IMR-90 (cell line): ENCODE results near the gene LRRC9. TPM values are rescaled to one million over a fixed set of nuclear protein-coding genes. Genes with fewer than 3 reads are reported as not detected.

ENCODE experiments used
- ATAC-seq: fragments of 200-7000 bp; cut with Tn5 transposase; 2 replicates; pipeline ENCODE4 v1.9.1; 2020; ENCODE audit warnings: low read depth, mild to moderate bottlenecking, moderate library complexity
- BruUV-seq: library from RNA; stranded (reverse); fragments of 400-500 nt; replicated peaks from 2 replicates; lab custom pipeline; 2021; lab: Mats Ljungman, UMichigan
- CTCF ChIA-PET: fragments of 300-600 bp; formaldehyde crosslinking; extraction: SDS; loops from one replicate; lab custom pipeline; 2021; ENCODE audit warnings: antibody characterized with exemption; lab: Yijun Ruan, JAX
- POLR2A ChIA-PET: fragments of 300-600 bp; sonication (Branson Sonifier 250); formaldehyde crosslinking; loops from one replicate; lab custom pipeline; 2022; ENCODE audit warnings: antibody characterized with exemption; ENCODE audit not compliant: unreplicated experiment; lab: Charles Lee
- DNase-seq: peaks from one replicate; pipeline ENCODE4 v3.0.0; 2013
- H2AFZ ChIP-seq: replicated peaks from 2 replicates; pipeline ENCODE3; 2013; ENCODE audit warnings: low read length, mild to moderate bottlenecking; ENCODE audit not compliant: poor library complexity
- H2AK5ac ChIP-seq: 2 replicates; pipeline ENCODE4 v1.6.1; 2013; ENCODE audit warnings: low read depth, low read length, inconsistent platforms
- H2AK9ac ChIP-seq: replicated peaks from 2 replicates; pipeline ENCODE3; 2013; ENCODE audit warnings: mild to moderate bottlenecking, low read depth, low read length, moderate library complexity; ENCODE audit not compliant: poor library complexity
- H2BK120ac ChIP-seq: 2 replicates; pipeline ENCODE4 v1.6.1; 2013; ENCODE audit warnings: low read depth, low read length, inconsistent platforms
- H2BK15ac ChIP-seq: 3 replicates; pipeline ENCODE4 v1.6.1; 2013; ENCODE audit warnings: low read depth, low read length, inconsistent platforms
- H2BK20ac ChIP-seq: 2 replicates; pipeline ENCODE4 v1.6.1; 2013; ENCODE audit warnings: low read depth, mild to moderate bottlenecking, inconsistent platforms, low read length, moderate library complexity
- H2BK5ac ChIP-seq: 2 replicates; pipeline ENCODE4 v1.6.1; 2013; ENCODE audit warnings: mild to moderate bottlenecking, low read depth, low read length, inconsistent platforms; ENCODE audit not compliant: poor library complexity, severe bottlenecking
- H3K14ac ChIP-seq: replicated peaks from 2 replicates; pipeline ENCODE4 v1.6.1; 2013; ENCODE audit warnings: low read depth, low read length, inconsistent platforms
- H3K18ac ChIP-seq: 2 replicates; pipeline ENCODE4 v1.6.1; 2013; ENCODE audit warnings: low read depth, low read length, control low read depth
- H3K23ac ChIP-seq: 2 replicates; pipeline ENCODE4 v1.6.1; 2013; ENCODE audit warnings: low read depth, low read length, inconsistent platforms
- H3K27ac ChIP-seq: 2 replicates; pipeline ENCODE4 v1.5.1; 2013; ENCODE audit warnings: mild to moderate bottlenecking, control low read depth, low read length; ENCODE audit not compliant: insufficient read depth
- H3K27me3 ChIP-seq: 2 replicates; pipeline ENCODE4 v1.6.1; 2013; ENCODE audit warnings: low read length; ENCODE audit not compliant: control insufficient read depth, insufficient read depth
- H3K36me3 ChIP-seq: 2 replicates; pipeline ENCODE4 v1.6.1; 2013; ENCODE audit warnings: low read length, mixed read lengths; ENCODE audit not compliant: control insufficient read depth, insufficient read depth
- H3K4ac ChIP-seq: 2 replicates; pipeline ENCODE4 v1.6.1; 2013; ENCODE audit warnings: low read depth, low read length, inconsistent platforms
- H3K4me1 ChIP-seq: 2 replicates; pipeline ENCODE4 v1.6.1; 2013; ENCODE audit warnings: low read length, mixed read lengths; ENCODE audit not compliant: control insufficient read depth, insufficient read depth
- H3K4me2 ChIP-seq: 2 replicates; pipeline ENCODE4 v1.6.1; 2013; ENCODE audit warnings: low read depth, mild to moderate bottlenecking, control low read depth, low read length, moderate library complexity
- H3K4me3 ChIP-seq: 2 replicates; pipeline ENCODE4 v1.5.1; 2013; ENCODE audit warnings: low read depth, mild to moderate bottlenecking, control low read depth, low read length, moderate library complexity; ENCODE audit not compliant: insufficient read depth
- H3K56ac ChIP-seq: 2 replicates; pipeline ENCODE4 v1.6.1; 2013; ENCODE audit warnings: low read length, inconsistent platforms; ENCODE audit not compliant: insufficient read depth; ENCODE audit errors: extremely low read depth
- H3K79me1 ChIP-seq, 2 experiments: 2 replicates each; pipeline ENCODE4 v1.6.1; 2013; ENCODE audit warnings: low read length in 2 of 2, inconsistent platforms in 1 of 2, low read depth in 1 of 2
- H3K9ac ChIP-seq: 2 replicates; pipeline ENCODE4 v1.6.1; 2013; ENCODE audit warnings: low read depth, low read length, control low read depth
- H3K9me1 ChIP-seq: 2 replicates; pipeline ENCODE4 v1.6.1; 2013; ENCODE audit warnings: low read length, inconsistent platforms; ENCODE audit not compliant: insufficient read depth
- H3K9me3 ChIP-seq: 2 replicates; pipeline ENCODE4 v1.6.1; 2013; ENCODE audit warnings: low read length; ENCODE audit not compliant: control insufficient read depth, insufficient read depth
- H4K20me1 ChIP-seq: 2 replicates; pipeline ENCODE4 v1.6.1; 2013; ENCODE audit warnings: low read length, inconsistent platforms; ENCODE audit not compliant: insufficient read depth
- H4K5ac ChIP-seq: 2 replicates; pipeline ENCODE4 v1.6.1; 2013; ENCODE audit warnings: mild to moderate bottlenecking, low read depth, low read length, control low read depth
- H4K8ac ChIP-seq, 2 experiments: 2 replicates each; pipeline ENCODE4 v1.6.1; 2013; ENCODE audit warnings: low read depth in 2 of 2, low read length in 2 of 2, control low read depth in 1 of 2, inconsistent platforms in 1 of 2
- H4K91ac ChIP-seq: 2 replicates; pipeline ENCODE4 v1.6.1; 2013; ENCODE audit warnings: low read depth, low read length, inconsistent platforms; ENCODE audit not compliant: insufficient read depth
- BHLHE40 ChIP-seq: fragments of 150-350 bp; IDR thresholded peaks from 2 replicates; pipeline ENCODE4 v1.6.1; 2016; ENCODE audit warnings: mild to moderate bottlenecking, low read depth, low read length
- CEBPB ChIP-seq: IDR thresholded peaks from 2 replicates; pipeline ENCODE4 v1.6.1; 2012; ENCODE audit warnings: low read depth, low read length, improper control_type of control experiment
- CHD1 ChIP-seq: IDR thresholded peaks from 2 replicates; pipeline ENCODE4 v1.6.1; 2012; ENCODE audit warnings: low read depth, low read length, improper control_type of control experiment
- FOS ChIP-seq: fragments of 150-350 bp; IDR thresholded peaks from 2 replicates; pipeline ENCODE4 v1.6.1; 2016; ENCODE audit warnings: low read depth, low read length
- MAFK ChIP-seq: IDR thresholded peaks from 2 replicates; pipeline ENCODE4 v1.6.1; 2012; ENCODE audit warnings: low read depth, low read length, improper control_type of control experiment
- MAZ ChIP-seq: IDR thresholded peaks from 2 replicates; pipeline ENCODE4 v1.6.1; 2012; ENCODE audit warnings: low read depth, mild to moderate bottlenecking, low read length, improper control_type of control experiment, moderate library complexity, borderline replicate concordance
- MXI1 ChIP-seq: IDR thresholded peaks from 2 replicates; pipeline ENCODE4 v1.6.1; 2012; ENCODE audit warnings: low read depth, mild to moderate bottlenecking, low read length, moderate library complexity, borderline replicate concordance
- NFE2L2 ChIP-seq: fragments of 150-350 bp; IDR thresholded peaks from 2 replicates; pipeline ENCODE4 v1.6.1; 2016; ENCODE audit warnings: low read depth, mild to moderate bottlenecking, low read length
- POLR2A ChIP-seq: IDR thresholded peaks from 2 replicates; pipeline ENCODE4 v1.6.1; 2012; ENCODE audit warnings: mild to moderate bottlenecking, low read depth, low read length
- RAD21 ChIP-seq: IDR thresholded peaks from 2 replicates; pipeline ENCODE4 v1.6.1; 2012; ENCODE audit warnings: low read length, improper control_type of control experiment
- RFX5 ChIP-seq: IDR thresholded peaks from 2 replicates; pipeline ENCODE4 v1.8.0; 2012; ENCODE audit warnings: low read depth, mild to moderate bottlenecking, low read length, moderate library complexity
- SMC3 ChIP-seq: fragments of 150-350 bp; IDR thresholded peaks from 2 replicates; pipeline ENCODE4 v1.6.1; 2016; ENCODE audit warnings: low read depth, mild to moderate bottlenecking, antibody characterized with exemption, low read length, moderate library complexity
- dilution Hi-C: fragments of 300-500 bp; cut with HindIII; formaldehyde crosslinking; loops from one replicate; pipeline ENCODE4 v1.14.3; 2018; ENCODE audit warnings: low sequenced_read_pairs; ENCODE audit not compliant: unreplicated experiment
- in situ Hi-C: fragments of 300-500 bp; cut with MboI; formaldehyde crosslinking; loops from 3 replicates; pipeline ENCODE4 v1.14.3; 2019; ENCODE audit warnings: low sequenced_read_pairs, inconsistent platforms, mixed read lengths
- intact Hi-C: fragments of 100-400 bp; cut with micrococcal nuclease; formaldehyde crosslinking; loops from 2 replicates; pipeline ENCODE4 v1.10.0; 2022
- polyA plus RNA-seq, 3 experiments: library from polyadenylated mRNA; depleted of rRNA; stranded (reverse); fragments of >200 nt; gene quantifications; 2 replicates each; pipeline ENCODE4 v1.2.3, GENCODE V29; 2012; ENCODE audit warnings: low replicate concordance in 1 of 3
- total RNA-seq: library from RNA; depleted of rRNA; stranded (reverse); fragments of >200 nt; gene quantifications from 2 replicates; pipeline ENCODE4 v1.2.3, GENCODE V29; 2012
- TF ChIP-seq, protein P1 (sequence below): conservative IDR thresholded peaks from 2 replicates; pipeline ENCODE4 v1.5.1; 2012; ENCODE audit warnings: mild to moderate bottlenecking, low read depth, low read length, improper control_type of control experiment
- TF ChIP-seq, protein P2 (sequence below): fragments of 150-350 bp; IDR thresholded peaks from 2 replicates; pipeline ENCODE4 v1.6.1; 2017; ENCODE audit warnings: mild to moderate bottlenecking, antibody characterized with exemption, low read length, low read depth
- TF ChIP-seq, protein P3 (sequence below): fragments of 150-350 bp; IDR thresholded peaks from 2 replicates; pipeline ENCODE4 v1.6.1; 2016; ENCODE audit warnings: low read depth, mild to moderate bottlenecking, low read length, moderate library complexity, borderline replicate concordance

The LRRC9 gene
- total and polyA plus RNA-seq, 2 of the 4 experiments (the other 2 are of a cell fraction): not detected

DNA sequence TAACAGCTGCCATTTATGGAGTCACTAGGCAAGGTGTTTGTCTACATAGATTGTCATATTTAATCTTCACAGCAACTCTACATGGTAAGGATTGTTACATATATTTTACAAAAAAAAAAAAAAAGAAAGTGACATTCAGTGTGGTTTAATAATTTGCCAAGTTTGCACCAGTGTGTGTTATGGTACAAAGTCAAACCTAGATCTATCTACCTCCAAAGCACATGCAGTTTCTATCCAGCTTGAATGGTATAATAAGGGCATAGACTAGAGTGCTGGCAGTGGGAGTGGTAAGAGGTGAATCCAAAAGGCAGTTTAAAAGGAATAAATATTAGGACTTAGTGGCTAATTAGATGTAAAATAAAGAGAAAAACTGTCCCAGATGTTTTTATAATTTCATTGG, 105.6 kb downstream of the LRRC9 start:
- BruUV-seq: no TSS peak
- no peak overlapping the region for H2BK15ac ChIP-seq
- H3K4me3 ChIP-seq: no peak overlapping the region
- H3K14ac ChIP-seq: no peak overlapping the region
- no peak overlapping the region for H2BK120ac ChIP-seq
- ATAC-seq (no peak), DNase-seq (no peak)
- H3K9me3 ChIP-seq: no peaks in the 10 kb centered on the region
- no peak overlapping the region for H3K4me2 ChIP-seq
- dilution Hi-C loops: no loop called here
- H2BK20ac ChIP-seq: no peak overlapping the region
- H4K91ac ChIP-seq: no peak overlapping the region
- H2AK9ac ChIP-seq: no peak overlapping the region
- no peak overlapping the region for H3K18ac ChIP-seq
- no peak overlapping the region for H2AFZ ChIP-seq
- no peak overlapping the region for H2BK5ac ChIP-seq
- H3K23ac ChIP-seq: no peak overlapping the region
- H3K27me3 ChIP-seq: no peaks in the 10 kb centered on the region
- no peak overlapping the region for H3K56ac ChIP-seq
- H4K5ac ChIP-seq: no peak overlapping the region
- in situ Hi-C loops: no loop called here
- no peaks in the 10 kb centered on the region for H4K20me1 ChIP-seq
- H4K8ac ChIP-seq: no peak overlapping the region
- no peak overlapping the region for H3K27ac ChIP-seq
- TF ChIP-seq SMC3 (no peak), FOS (no peak), BHLHE40 (no peak), RFX5 (no peak), MAZ (no peak), CEBPB (no peak), MXI1 (no peak), MAFK (no peak), NFE2L2 (no peak), RAD21 (no peak), CHD1 (no peak), POLR2A (no peak)
- TF ChIP-seq, protein P1, sequence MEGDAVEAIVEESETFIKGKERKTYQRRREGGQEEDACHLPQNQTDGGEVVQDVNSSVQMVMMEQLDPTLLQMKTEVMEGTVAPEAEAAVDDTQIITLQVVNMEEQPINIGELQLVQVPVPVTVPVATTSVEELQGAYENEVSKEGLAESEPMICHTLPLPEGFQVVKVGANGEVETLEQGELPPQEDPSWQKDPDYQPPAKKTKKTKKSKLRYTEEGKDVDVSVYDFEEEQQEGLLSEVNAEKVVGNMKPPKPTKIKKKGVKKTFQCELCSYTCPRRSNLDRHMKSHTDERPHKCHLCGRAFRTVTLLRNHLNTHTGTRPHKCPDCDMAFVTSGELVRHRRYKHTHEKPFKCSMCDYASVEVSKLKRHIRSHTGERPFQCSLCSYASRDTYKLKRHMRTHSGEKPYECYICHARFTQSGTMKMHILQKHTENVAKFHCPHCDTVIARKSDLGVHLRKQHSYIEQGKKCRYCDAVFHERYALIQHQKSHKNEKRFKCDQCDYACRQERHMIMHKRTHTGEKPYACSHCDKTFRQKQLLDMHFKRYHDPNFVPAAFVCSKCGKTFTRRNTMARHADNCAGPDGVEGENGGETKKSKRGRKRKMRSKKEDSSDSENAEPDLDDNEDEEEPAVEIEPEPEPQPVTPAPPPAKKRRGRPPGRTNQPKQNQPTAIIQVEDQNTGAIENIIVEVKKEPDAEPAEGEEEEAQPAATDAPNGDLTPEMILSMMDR: no peak
- TF ChIP-seq, protein P2, sequence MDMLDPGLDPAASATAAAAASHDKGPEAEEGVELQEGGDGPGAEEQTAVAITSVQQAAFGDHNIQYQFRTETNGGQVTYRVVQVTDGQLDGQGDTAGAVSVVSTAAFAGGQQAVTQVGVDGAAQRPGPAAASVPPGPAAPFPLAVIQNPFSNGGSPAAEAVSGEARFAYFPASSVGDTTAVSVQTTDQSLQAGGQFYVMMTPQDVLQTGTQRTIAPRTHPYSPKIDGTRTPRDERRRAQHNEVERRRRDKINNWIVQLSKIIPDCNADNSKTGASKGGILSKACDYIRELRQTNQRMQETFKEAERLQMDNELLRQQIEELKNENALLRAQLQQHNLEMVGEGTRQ: no peak
- TF ChIP-seq, protein P3, sequence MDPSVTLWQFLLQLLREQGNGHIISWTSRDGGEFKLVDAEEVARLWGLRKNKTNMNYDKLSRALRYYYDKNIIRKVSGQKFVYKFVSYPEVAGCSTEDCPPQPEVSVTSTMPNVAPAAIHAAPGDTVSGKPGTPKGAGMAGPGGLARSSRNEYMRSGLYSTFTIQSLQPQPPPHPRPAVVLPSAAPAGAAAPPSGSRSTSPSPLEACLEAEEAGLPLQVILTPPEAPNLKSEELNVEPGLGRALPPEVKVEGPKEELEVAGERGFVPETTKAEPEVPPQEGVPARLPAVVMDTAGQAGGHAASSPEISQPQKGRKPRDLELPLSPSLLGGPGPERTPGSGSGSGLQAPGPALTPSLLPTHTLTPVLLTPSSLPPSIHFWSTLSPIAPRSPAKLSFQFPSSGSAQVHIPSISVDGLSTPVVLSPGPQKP: no peak
- intact Hi-C loops: no loop called here
- no peak overlapping the region for H3K4ac ChIP-seq
- H3K9me1 ChIP-seq: no peaks in the 10 kb centered on the region
- ChIA-PET POLR2A (no interaction called here), CTCF (no interaction called here)
- no peaks in the 10 kb centered on the region for H3K36me3 ChIP-seq
- no peaks in the 10 kb centered on the region for H3K4me1 ChIP-seq
- H3K79me1 ChIP-seq: no peaks in the 10 kb centered on the region
- H3K9ac ChIP-seq: no peak overlapping the region
- H2AK5ac ChIP-seq: no peak overlapping the region
